Subcutaneous abdominal adipose tissue (tissue), 5 donors: Measurements from ENCODE around the gene ST6GALNAC3.
"Not testable (repeated sequence)": the region's sequence is repeated elsewhere in the genome, so short reads cannot be mapped to it uniquely, and the experiment has no call there.

Source experiments
- H3K27ac ChIP-seq: one replicate; pipeline ENCODE4 v1.7.0; 2013; ENCODE audit warnings: low read depth, mild to moderate bottlenecking, inconsistent platforms, low read length, moderate library complexity
- H3K27me3 ChIP-seq, 5 donors: one replicate each; pipeline ENCODE4 v1.7.0; 2013; ENCODE audit warnings: low read length in 5 of 5, inconsistent platforms in 1 of 5; ENCODE audit not compliant: control insufficient read depth in 5 of 5, insufficient read depth in 4 of 5
- H3K36me3 ChIP-seq, 5 donors: one replicate each; pipeline ENCODE4 v1.7.0; 2013; ENCODE audit warnings: low read length in 5 of 5; ENCODE audit not compliant: control insufficient read depth in 5 of 5, insufficient read depth in 5 of 5
- H3K4me1 ChIP-seq, 5 donors: one replicate each; pipeline ENCODE4 v1.7.0; 2013; ENCODE audit warnings: low read length in 5 of 5, mild to moderate bottlenecking in 3 of 5, moderate library complexity in 1 of 5; ENCODE audit not compliant: control insufficient read depth in 5 of 5, insufficient read depth in 5 of 5
- H3K4me3 ChIP-seq, 5 donors: one replicate each; pipeline ENCODE4 v1.7.0; 2013; ENCODE audit warnings: low read length in 5 of 5, low read depth in 1 of 5
- H3K9ac ChIP-seq, 5 donors: one replicate each; pipeline ENCODE4 v1.7.0; 2013; ENCODE audit warnings: low read length in 5 of 5, mild to moderate bottlenecking in 4 of 5, moderate library complexity in 3 of 5
- H3K9me3 ChIP-seq, 5 donors: one replicate each; pipeline ENCODE4 v1.7.0; 2013; ENCODE audit warnings: low read length in 5 of 5; ENCODE audit not compliant: control insufficient read depth in 5 of 5
- donor health status: healthy.
- donor health status: healthy.
- donor health status: healthy.
- donor health status: healthy.
- donor health status: healthy.

The ST6GALNAC3 gene

GRCh38 chr1:76084685-76085084 is 10.1 kb downstream of the ST6GALNAC3 start:
- Histone ChIP-seq H3K9ac (no peak overlapping the region), H3K4me1 (peaks cover 0 to 6% (median 0%) of the 10 kb centered on the region in 5 donors)

GRCh38 chr1:76086109-76086508 is 11.6 kb downstream of the ST6GALNAC3 start:
- H3K4me3 ChIP-seq = no peak overlapping the region
- H3K9me3 ChIP-seq = no peaks in the 10 kb centered on the region
- H3K27me3 ChIP-seq = no peaks in the 10 kb centered on the region
- H3K27ac ChIP-seq = no peak overlapping the region
- peaks cover 0 to 4% (median 0%) of the 10 kb centered on the region in 5 donors for H3K4me1 ChIP-seq
- H3K9ac ChIP-seq = no peak overlapping the region
- H3K36me3 ChIP-seq = no peaks in the 10 kb centered on the region

More at GRCh38 chr1:76084685-76085084, 10.1 kb downstream of the ST6GALNAC3 start:
- Histone ChIP-seq H3K27ac (no peak overlapping the region), H3K4me3 (no peak overlapping the region), H3K27me3 (no peaks in the 10 kb centered on the region), H3K9me3 (no peaks in the 10 kb centered on the region), H3K36me3 (no peaks in the 10 kb centered on the region)

GRCh38 chr1:76086597-76086996 is 12.1 kb downstream of the ST6GALNAC3 start:
- Histone ChIP-seq H3K36me3 (no peaks in the 10 kb centered on the region), H3K27ac (no peak overlapping the region), H3K4me1 (peaks cover 0 to 4% (median 0%) of the 10 kb centered on the region in 5 donors), H3K27me3 (no peaks in the 10 kb centered on the region), H3K9ac (no peak overlapping the region), H3K4me3 (no peak overlapping the region), H3K9me3 (no peaks in the 10 kb centered on the region)

GRCh38 chr1:76090283-76091203 is 16.0 kb downstream of the ST6GALNAC3 start:
- H3K4me3 ChIP-seq = no peak overlapping the region
- H3K4me1 ChIP-seq = peaks cover 0 to 11% (median 0%) of the 10 kb centered on the region in 5 donors
- no peaks in the 10 kb centered on the region for H3K9me3 ChIP-seq
- no peaks in the 10 kb centered on the region for H3K36me3 ChIP-seq
- no peak overlapping the region for H3K9ac ChIP-seq
- H3K27ac ChIP-seq = no peak overlapping the region
- no peaks in the 10 kb centered on the region for H3K27me3 ChIP-seq

- no peaks in the 10 kb centered on the region for H3K9me3 ChIP-seq
- H3K27ac ChIP-seq = no peak overlapping the region
- H3K36me3 ChIP-seq = no peaks in the 10 kb centered on the region
- H3K4me3 ChIP-seq = no peak overlapping the region
- no peaks in the 10 kb centered on the region for H3K27me3 ChIP-seq
- no peak overlapping the region for H3K9ac ChIP-seq
- peaks cover 0 to 12% (median 0%) of the 10 kb centered on the region in 5 donors for H3K4me1 ChIP-seq
Observed at GRCh38 chr1:76092812-76093211, 18.3 kb downstream of the ST6GALNAC3 start.

- Histone ChIP-seq H3K4me1 (peaks cover 0 to 12% (median 0%) of the 10 kb centered on the region in 5 donors), H3K27ac (no peak overlapping the region), H3K9ac (no peak overlapping the region), H3K27me3 (no peaks in the 10 kb centered on the region), H3K9me3 (no peaks in the 10 kb centered on the region), H3K4me3 (no peak overlapping the region), H3K36me3 (no peaks in the 10 kb centered on the region)
Observed at GRCh38 chr1:76093522-76094312, 19.2 kb downstream of the ST6GALNAC3 start.

GRCh38 chr1:76095802-76096201 is 21.3 kb downstream of the ST6GALNAC3 start:
- H3K4me3 ChIP-seq = no peak overlapping the region
- no peak overlapping the region for H3K9ac ChIP-seq
- peaks cover 0 to 12% (median 0%) of the 10 kb centered on the region in 5 donors for H3K4me1 ChIP-seq
- no peaks in the 10 kb centered on the region for H3K27me3 ChIP-seq
- no peak overlapping the region for H3K27ac ChIP-seq
- H3K36me3 ChIP-seq = no peaks in the 10 kb centered on the region
- H3K9me3 ChIP-seq = no peaks in the 10 kb centered on the region

GRCh38 chr1:76097064-76097463 is 22.5 kb downstream of the ST6GALNAC3 start:
- not testable (repeated sequence) for H3K9ac ChIP-seq, H3K36me3 ChIP-seq, H3K9me3 ChIP-seq, H3K27me3 ChIP-seq, H3K27ac ChIP-seq, H3K4me3 ChIP-seq
- H3K4me1 ChIP-seq = peaks cover 0 to 12% (median 0%) of the 10 kb centered on the region in 5 donors

- H3K4me1 ChIP-seq = peaks cover 0 to 9% (median 0%) of the 10 kb centered on the region in 5 donors
- H3K36me3 ChIP-seq = no peaks in the 10 kb centered on the region
- no peak overlapping the region for H3K27ac ChIP-seq
- no peaks in the 10 kb centered on the region for H3K27me3 ChIP-seq
- H3K9ac ChIP-seq = no peak overlapping the region
- no peaks in the 10 kb centered on the region for H3K9me3 ChIP-seq
- no peak overlapping the region for H3K4me3 ChIP-seq
Observed at GRCh38 chr1:76098845-76099244, 24.3 kb downstream of the ST6GALNAC3 start.

GRCh38 chr1:76101548-76101947 is 27.0 kb downstream of the ST6GALNAC3 start:
- H3K36me3 ChIP-seq = no peaks in the 10 kb centered on the region
- no peaks in the 10 kb centered on the region for H3K9me3 ChIP-seq
- H3K4me1 ChIP-seq = no peaks in the 10 kb centered on the region
- H3K9ac ChIP-seq = no peak overlapping the region
- H3K27me3 ChIP-seq = no peaks in the 10 kb centered on the region
- H3K27ac ChIP-seq = no peak overlapping the region
- H3K4me3 ChIP-seq = no peak overlapping the region
